ENCODE measurements around the gene TLE2.

GRCh38 chr19:3047496-3048189, 18.6 kb upstream of the TLE2 start:
- TF ChIP-seq POLR2A (IDR thresholded peaks at IDR 0.05; ENCODE audit: low read depth, low read length), result no peak
- no peak for TF ChIP-seq POLR2AphosphoS5 (IDR thresholded peaks at IDR 0.05; ENCODE audit: insufficient read depth, low read depth, low read length)
- TF ChIP-seq CTCF (IDR thresholded peaks at IDR 0.05; ENCODE audit: extremely low read depth in 1 of 2, insufficient read depth in 1 of 2, low read depth in 1 of 2, low read length in 2 of 2), result no peak
- no peak for TF ChIP-seq EZH2 (IDR thresholded peaks at IDR 0.05; ENCODE audit: borderline replicate concordance, low read depth, low read length, severe bottlenecking)
- TF ChIP-seq MAX (IDR thresholded peaks at IDR 0.05; ENCODE audit: insufficient read depth, insufficient read length), result no peak
- TF ChIP-seq FOS (IDR thresholded peaks at IDR 0.05; ENCODE audit: borderline replicate concordance, insufficient read depth, low read length), result no peak
- TF ChIP-seq JUN (IDR thresholded peaks at IDR 0.05; ENCODE audit: borderline replicate concordance, insufficient read depth, insufficient read length, low read depth), result no peak
- no peak for TF ChIP-seq GATA2 (IDR thresholded peaks at IDR 0.05; ENCODE audit: insufficient read depth, insufficient read length, low read depth, low read length)

Data from endothelial cell of umbilical vein (primary cell).